GM18870 (cell line): ENCODE measurements around the gene CSTF2T.
"Not testable (repeated sequence)": the region's sequence is repeated elsewhere in the genome, so short reads cannot be mapped to it uniquely, and the experiment has no call there.

ENCODE experiments used
- ATAC-seq: cut with Tn5 transposase; IDR thresholded peaks from one replicate; pipeline ENCODE4 v1.9.1; 2021; ENCODE audit warnings: moderate library complexity; ENCODE audit not compliant: unreplicated experiment

Gene CSTF2T

GRCh38 chr10:51698473-51699063 is 827 bp downstream of the CSTF2T start:
- ATAC-seq = no peak

GRCh38 chr10:51696251-51696650 is 3.1 kb downstream of the CSTF2T start:
- ATAC-seq = no peak

GRCh38 chr10:51694086-51694768 is 5.2 kb downstream of the CSTF2T start:
- no peak for ATAC-seq

GRCh38 chr10:51691135-51691534 is 8.3 kb downstream of the CSTF2T start:
- ATAC-seq = no peak

GRCh38 chr10:51689536-51689935 is 9.9 kb downstream of the CSTF2T start:
- ATAC-seq = no peak

GRCh38 chr10:51688826-51689225 is 10.6 kb downstream of the CSTF2T start:
- not testable (repeated sequence) for ATAC-seq

GRCh38 chr10:51687296-51687695 is 12.1 kb downstream of the CSTF2T start:
- no peak for ATAC-seq

GRCh38 chr10:51685768-51686167 is 13.6 kb downstream of the CSTF2T start:
- no peak for ATAC-seq

- ATAC-seq = no peak
Measured at GRCh38 chr10:51683031-51683691, 16.2 kb downstream of the CSTF2T start.

- no peak for ATAC-seq
Measured at GRCh38 chr10:51679841-51680240, 19.6 kb downstream of the CSTF2T start.

GRCh38 chr10:51675088-51675487 is 24.3 kb downstream of the CSTF2T start:
- ATAC-seq = no peak

GRCh38 chr10:51672039-51672535 is 27.3 kb downstream of the CSTF2T start:
- ATAC-seq = no peak

- ATAC-seq = no peak
Measured at GRCh38 chr10:51669041-51669440, 30.4 kb downstream of the CSTF2T start.

GRCh38 chr10:51668336-51668689 is 31.1 kb downstream of the CSTF2T start:
- ATAC-seq = no peak

- no peak for ATAC-seq
Measured at GRCh38 chr10:51667678-51668335, 31.6 kb downstream of the CSTF2T start.

GRCh38 chr10:51666456-51666855 is 32.9 kb downstream of the CSTF2T start:
- ATAC-seq = no peak

GRCh38 chr10:51663086-51663485 is 36.3 kb downstream of the CSTF2T start:
- no peak for ATAC-seq

- no peak for ATAC-seq
Measured at GRCh38 chr10:51659344-51659743, 40.1 kb downstream of the CSTF2T start.

GRCh38 chr10:51658000-51658399 is 41.4 kb downstream of the CSTF2T start:
- no peak for ATAC-seq

GRCh38 chr10:51656503-51656902 is 42.9 kb downstream of the CSTF2T start:
- ATAC-seq = no peak

- no peak for ATAC-seq
Measured at GRCh38 chr10:51654918-51655317, 44.5 kb downstream of the CSTF2T start.

- no peak for ATAC-seq
Measured at GRCh38 chr10:51653025-51653424, 46.4 kb downstream of the CSTF2T start.
